IPS-18c (cell line): ENCODE measurements around the gene CAMTA1.

Source experiments
- H3K4me3 ChIP-seq: 2 replicates; pipeline ENCODE4 v1.7.0; 2013; ENCODE audit warnings: low read depth, mild to moderate bottlenecking, low read length, moderate library complexity; ENCODE audit not compliant: insufficient read depth
- H3K9me3 ChIP-seq: one replicate; pipeline ENCODE4 v1.6.1; 2013; ENCODE audit warnings: mild to moderate bottlenecking, low read length, moderate library complexity; ENCODE audit not compliant: control insufficient read depth, insufficient read depth

Gene CAMTA1

DNA sequence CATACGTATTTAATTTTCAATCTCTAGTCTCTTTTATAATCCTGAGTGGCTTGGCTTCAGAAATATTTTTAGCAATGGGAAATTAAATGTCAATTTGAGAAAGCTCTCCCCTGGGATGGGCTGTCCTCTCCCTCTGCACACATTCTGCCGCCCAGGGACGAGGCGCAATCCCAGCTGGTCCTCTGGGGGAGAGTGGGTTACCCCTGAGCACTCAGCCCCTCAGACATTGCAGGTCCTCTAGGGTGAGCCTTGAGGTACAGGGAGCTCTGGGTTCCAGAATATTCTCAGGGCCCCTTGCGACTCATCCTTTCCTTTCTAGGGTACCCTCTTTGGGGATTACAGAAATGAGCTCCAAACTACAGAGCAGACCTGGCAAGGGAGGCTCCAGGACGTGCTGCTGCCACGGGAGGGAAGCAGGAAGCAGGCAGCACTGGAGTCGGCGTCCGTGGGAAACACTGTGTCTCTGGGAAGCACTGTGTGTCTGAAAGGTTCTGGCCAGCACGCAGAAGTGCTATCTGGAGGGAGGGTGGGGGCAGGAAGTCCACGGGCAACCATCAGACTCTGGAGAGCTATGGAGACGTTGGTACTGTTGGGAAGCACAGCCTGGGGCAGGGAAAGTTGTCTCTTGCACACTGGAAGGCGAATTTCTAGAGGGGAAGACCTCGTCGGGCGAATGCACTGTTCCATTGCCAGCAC lies 642.5 kb downstream of the CAMTA1 start:
- H3K9me3 ChIP-seq = no peaks in the 10 kb centered on the region

DNA sequence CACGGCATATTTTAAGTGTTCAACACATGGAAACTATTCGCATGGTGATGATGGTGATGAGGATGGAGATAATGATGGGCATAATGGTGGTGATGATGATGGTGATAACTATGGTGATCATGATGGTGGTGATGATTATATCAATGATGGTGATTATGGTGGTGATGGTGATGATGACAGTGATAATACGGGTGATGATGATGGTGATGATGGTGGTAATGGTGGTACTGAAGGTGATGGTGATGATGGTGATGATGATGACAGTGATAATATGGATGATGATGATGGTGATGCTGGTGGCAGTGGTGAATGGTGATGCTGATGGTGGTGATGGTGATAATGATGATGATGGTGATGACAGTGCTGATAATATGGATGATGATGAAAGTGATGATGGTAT lies 644.0 kb downstream of the CAMTA1 start:
- no peak overlapping the region for H3K4me3 ChIP-seq
- H3K9me3 ChIP-seq = peaks cover 3% of the 10 kb centered on the region

More for the DNA sequence above, 642.5 kb downstream of the CAMTA1 start:
- no peak overlapping the region for H3K4me3 ChIP-seq

DNA sequence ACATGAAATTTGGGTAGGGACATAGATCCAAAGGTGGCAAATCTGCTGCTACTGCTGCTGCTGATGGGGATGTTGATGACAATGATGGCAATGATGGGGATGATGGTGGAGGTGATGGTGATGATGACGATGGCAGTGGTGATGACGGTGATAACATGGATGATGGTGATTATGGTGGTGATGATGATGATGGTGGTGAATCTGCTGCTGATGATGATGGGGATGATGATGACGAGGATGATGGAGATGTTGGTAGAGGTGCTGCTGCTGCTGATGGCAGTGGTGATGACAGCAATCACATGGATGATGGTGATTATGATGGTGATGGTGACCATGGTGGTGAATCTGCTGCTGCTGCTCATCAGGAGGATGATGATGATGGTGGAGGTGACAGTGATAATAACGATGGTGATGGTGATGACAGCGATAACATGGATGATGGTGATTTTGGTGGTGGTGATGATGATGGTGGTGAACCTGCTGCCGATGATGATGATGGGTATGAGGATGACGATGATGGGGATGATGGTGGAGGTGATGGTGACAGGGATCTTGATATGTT lies 644.9 kb downstream of the CAMTA1 start:
- Histone ChIP-seq H3K9me3 (peaks cover 3% of the 10 kb centered on the region), H3K4me3 (no peak overlapping the region)

DNA sequence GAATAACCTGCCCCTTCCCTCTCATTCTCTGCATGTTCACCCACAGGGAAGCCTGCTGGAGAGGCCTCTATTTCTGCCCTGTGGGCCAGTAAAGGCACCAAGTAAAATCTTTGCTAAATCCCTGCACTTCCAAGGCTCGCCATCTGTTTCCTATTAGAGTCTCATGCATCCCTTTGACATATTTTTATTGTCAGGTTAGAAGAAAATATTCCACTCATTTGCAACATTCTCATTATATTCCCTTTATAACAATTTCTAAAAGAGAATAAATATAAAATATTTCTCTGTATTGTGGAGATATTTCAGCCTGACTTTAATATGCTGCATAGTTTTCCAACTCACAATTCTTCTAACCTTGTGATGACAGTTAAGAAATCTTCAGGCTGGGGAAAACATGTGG lies 645.4 kb downstream of the CAMTA1 start:
- peaks cover 3% of the 10 kb centered on the region for H3K9me3 ChIP-seq
- no peak overlapping the region for H3K4me3 ChIP-seq

DNA sequence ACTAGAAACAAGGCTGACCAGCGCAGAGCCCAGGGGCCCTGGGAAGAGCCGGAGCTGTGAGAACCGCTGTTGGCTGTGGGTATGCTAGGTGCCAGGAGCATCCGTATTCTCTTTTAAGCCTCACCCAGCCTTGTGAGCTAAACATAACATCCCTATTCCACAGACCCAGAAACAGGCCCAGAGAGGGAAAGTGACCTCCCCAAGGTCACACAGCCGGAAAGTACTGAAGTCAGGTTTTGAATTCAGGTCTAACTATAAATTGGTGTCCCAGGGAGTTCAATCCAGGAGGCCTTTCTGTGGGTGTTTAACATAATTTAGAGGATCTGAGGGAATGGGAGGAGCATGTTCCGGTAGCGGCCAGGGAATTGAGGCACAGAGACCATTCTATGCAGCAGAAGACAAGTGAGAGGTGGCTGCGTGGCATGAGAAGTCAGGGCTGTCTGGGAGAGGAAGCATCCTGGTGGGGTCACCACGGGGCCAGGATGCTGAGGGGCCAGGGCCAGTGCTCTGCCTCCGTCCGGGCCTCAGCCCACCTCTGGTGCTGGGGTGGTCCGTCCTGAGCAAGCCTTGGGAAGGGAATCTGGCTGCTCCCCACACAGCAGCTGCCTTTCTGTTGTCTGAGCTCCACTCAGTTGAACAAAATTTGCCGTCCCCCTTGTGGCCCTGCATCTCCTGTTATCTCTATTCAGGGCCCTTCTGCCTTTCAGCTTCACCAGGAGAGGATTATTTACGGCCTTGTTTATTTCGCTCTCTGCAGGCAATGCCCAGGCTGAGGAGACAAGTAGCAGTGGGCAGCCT lies 647.0 kb downstream of the CAMTA1 start:
- no peak overlapping the region for H3K4me3 ChIP-seq
- peaks cover 3% of the 10 kb centered on the region for H3K9me3 ChIP-seq

DNA sequence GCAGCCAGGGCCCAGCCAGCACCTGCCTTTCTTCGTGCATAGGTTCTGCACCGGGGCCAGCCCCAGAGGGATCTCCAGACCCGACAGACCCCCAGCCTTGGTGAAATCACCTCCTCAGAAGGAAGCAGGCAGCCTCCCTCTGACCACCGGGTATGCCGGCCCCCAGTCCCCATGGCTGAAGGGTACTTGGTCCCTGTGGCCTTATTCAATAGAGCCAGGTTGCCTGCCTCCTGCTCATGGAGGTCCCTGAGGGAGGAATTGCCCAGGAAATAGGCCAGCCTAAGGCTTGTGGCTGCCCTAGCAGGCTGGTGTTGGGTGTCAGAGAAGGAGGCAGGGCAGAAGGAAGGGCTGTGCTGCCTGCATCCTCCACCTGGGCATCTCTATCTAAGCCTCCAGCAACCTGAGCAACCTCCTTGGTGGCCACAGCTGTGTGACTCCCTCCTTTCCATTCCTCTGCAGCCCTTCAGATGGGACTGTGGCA lies 647.7 kb downstream of the CAMTA1 start:
- Histone ChIP-seq H3K9me3 (peaks cover 3% of the 10 kb centered on the region), H3K4me3 (no peak overlapping the region)

GRCh38 chr1:7434566-7434965 lies 649.3 kb downstream of the CAMTA1 start:
- Histone ChIP-seq H3K4me3 (no peak overlapping the region), H3K9me3 (peaks cover 3% of the 10 kb centered on the region)

GRCh38 chr1:7435276-7436055 lies 650.2 kb downstream of the CAMTA1 start:
- Histone ChIP-seq H3K9me3 (peaks cover 3% of the 10 kb centered on the region), H3K4me3 (no peak overlapping the region)

GRCh38 chr1:7436056-7437005 lies 651.1 kb downstream of the CAMTA1 start:
- Histone ChIP-seq H3K9me3 (peaks cover 5% of the 10 kb centered on the region), H3K4me3 (no peak overlapping the region)

DNA sequence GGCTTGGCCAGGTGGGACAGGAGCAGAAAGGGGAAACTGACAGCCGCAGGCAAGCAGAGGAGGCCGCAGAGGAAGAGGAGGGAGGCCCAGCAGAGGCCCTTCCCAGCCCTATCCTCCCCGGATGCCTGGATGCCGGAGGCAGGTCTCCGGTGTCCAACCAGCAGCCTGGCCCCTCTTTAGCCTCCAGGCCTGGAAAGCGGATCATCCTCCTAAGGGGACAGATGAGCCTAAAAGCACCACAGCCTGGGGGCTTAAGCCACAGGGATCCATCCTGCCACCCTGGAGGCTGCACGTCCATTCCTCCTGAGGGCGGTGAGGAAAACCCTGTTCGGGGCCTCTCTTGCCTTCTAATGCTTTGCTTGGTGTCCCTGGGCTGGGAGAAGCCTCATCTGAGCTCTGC lies 651.8 kb downstream of the CAMTA1 start:
- peaks cover 5% of the 10 kb centered on the region for H3K9me3 ChIP-seq
- H3K4me3 ChIP-seq = no peak overlapping the region

DNA sequence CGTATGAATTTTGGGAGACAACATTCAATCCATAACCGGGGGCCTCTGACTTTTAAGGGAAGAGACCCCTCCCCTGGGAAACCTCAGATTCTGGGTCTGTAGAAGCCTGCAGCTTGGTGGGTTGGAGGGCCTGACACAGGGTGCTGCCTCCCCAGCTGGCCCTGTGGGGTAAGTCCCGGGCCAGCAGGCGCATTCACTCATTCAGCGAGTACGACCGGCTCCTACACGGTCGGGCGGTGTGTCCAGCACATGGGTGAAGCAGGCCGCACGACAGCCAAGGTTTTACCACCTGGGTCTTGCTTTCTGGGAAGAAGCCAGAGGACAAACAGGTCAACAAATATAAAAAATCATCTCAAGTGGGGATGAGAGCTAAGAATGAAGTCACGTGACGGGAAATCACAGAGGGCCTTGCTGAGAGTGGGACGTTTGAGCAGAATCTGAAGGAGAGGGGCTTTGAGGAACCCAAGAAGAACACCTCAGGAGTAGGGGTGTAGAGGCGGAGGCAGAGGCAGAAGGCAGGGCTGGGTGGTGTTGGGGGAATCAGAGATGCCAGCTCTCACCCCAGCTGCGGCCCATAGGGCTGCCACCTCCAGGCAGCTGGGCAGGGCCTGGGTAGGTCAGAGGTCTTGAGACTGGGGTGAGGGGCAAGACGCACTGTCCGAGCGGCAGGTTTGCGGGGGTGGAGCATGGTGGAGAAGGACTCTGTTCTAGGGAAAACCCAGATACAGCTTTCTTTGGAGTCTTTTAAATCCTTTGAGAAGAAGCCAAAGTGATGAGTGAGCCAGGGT lies 652.5 kb downstream of the CAMTA1 start:
- Histone ChIP-seq H3K4me3 (no peak overlapping the region), H3K9me3 (peaks cover 5% of the 10 kb centered on the region)

DNA sequence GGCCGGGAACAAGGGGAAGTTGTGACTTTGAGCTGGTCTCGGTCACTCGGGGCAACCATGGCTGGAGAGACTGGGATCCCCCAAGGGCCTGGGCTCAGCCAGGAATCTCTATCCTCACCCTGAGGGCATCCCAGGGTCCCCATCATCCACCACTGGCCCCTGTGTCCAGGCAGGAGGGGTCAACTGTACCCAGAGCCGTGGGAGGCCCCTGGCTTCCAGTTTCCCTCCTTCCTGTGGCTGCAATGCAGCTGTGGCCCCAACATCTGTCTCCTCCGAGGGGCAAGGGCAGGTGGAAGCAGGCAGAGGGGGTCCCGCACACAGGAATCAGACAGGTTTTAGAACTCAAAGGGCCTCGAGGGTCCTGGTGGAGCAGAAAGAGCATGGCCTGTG lies 653.1 kb downstream of the CAMTA1 start:
- Histone ChIP-seq H3K4me3 (no peak overlapping the region), H3K9me3 (peaks cover 6% of the 10 kb centered on the region)

GRCh38 chr1:7438921-7439655 lies 653.8 kb downstream of the CAMTA1 start:
- no peak overlapping the region for H3K4me3 ChIP-seq
- peaks cover 5% of the 10 kb centered on the region for H3K9me3 ChIP-seq

- Histone ChIP-seq H3K9me3 (peaks cover 5% of the 10 kb centered on the region), H3K4me3 (no peak overlapping the region)
Observed at GRCh38 chr1:7440154-7440553, 654.9 kb downstream of the CAMTA1 start.

GRCh38 chr1:7441143-7441841 lies 656.0 kb downstream of the CAMTA1 start:
- Histone ChIP-seq H3K9me3 (peaks cover 5% of the 10 kb centered on the region), H3K4me3 (no peak overlapping the region)
